Endodermal cell (in vitro differentiated cells): Measurements from ENCODE around the gene UPF1. TPM values are rescaled to one million over a fixed set of nuclear protein-coding genes. Genes with fewer than 3 reads are reported as not detected.

ENCODE experiments used
- DNase-seq: peaks from one replicate; pipeline ENCODE4 v3.0.0-alpha.2; 2017
- H3K27ac ChIP-seq: 2 replicates; pipeline ENCODE4 v1.5.1; 2013; ENCODE audit warnings: mild to moderate bottlenecking, low read depth, low read length, moderate library complexity
- H3K27me3 ChIP-seq: 2 replicates; pipeline ENCODE4 v1.6.1; 2013; ENCODE audit warnings: mild to moderate bottlenecking, low read length, moderate library complexity; ENCODE audit not compliant: insufficient read depth, control insufficient read depth, poor library complexity, severe bottlenecking
- H3K36me3 ChIP-seq: 2 replicates; pipeline ENCODE4 v1.7.0; 2013; ENCODE audit warnings: mild to moderate bottlenecking, low read length, moderate library complexity; ENCODE audit not compliant: control insufficient read depth, insufficient read depth
- H3K4me1 ChIP-seq: one replicate; pipeline ENCODE4 v1.7.0; 2013; ENCODE audit warnings: low read length; ENCODE audit not compliant: control insufficient read depth, insufficient read depth
- H3K4me3 ChIP-seq: 2 replicates; pipeline ENCODE4 v1.5.1; 2013; ENCODE audit warnings: mild to moderate bottlenecking, low read length, moderate library complexity
- H3K9ac ChIP-seq: 2 replicates; pipeline ENCODE4 v1.6.1; 2013; ENCODE audit warnings: mild to moderate bottlenecking, low read length, moderate library complexity; ENCODE audit not compliant: poor library complexity, severe bottlenecking; ENCODE audit errors: extremely low read depth
- H3K9me3 ChIP-seq: 2 replicates; pipeline ENCODE4 v1.6.1; 2013; ENCODE audit warnings: mild to moderate bottlenecking, low read length, moderate library complexity; ENCODE audit not compliant: control insufficient read depth
- H3K27ac Mint-ChIP-seq: 2 replicates; pipeline ENCODE4 v1.8.0; 2020; ENCODE audit warnings: mixed read lengths
- H3K27me3 Mint-ChIP-seq: 2 replicates; pipeline ENCODE4 v1.8.0; 2021; ENCODE audit warnings: mild to moderate bottlenecking, mixed read lengths; ENCODE audit not compliant: insufficient read depth
- H3K36me3 Mint-ChIP-seq: 2 replicates; pipeline ENCODE4 v1.8.0; 2020; ENCODE audit warnings: low read depth, mixed read lengths
- H3K4me1 Mint-ChIP-seq: 2 replicates; pipeline ENCODE4 v1.8.0; 2020; ENCODE audit warnings: mixed read lengths
- H3K4me3 Mint-ChIP-seq: 2 replicates; pipeline ENCODE4 v1.8.0; 2020; ENCODE audit warnings: mild to moderate bottlenecking, moderate library complexity, mixed read lengths
- H3K9me3 Mint-ChIP-seq: 2 replicates; pipeline ENCODE4 v1.8.0; 2020; ENCODE audit warnings: mild to moderate bottlenecking, mixed read lengths
- CTCF ChIP-seq: fragments of 200-600 bp; sonication (generic); conservative IDR thresholded peaks from 2 replicates; pipeline ENCODE4 v1.5.0; 2021; ENCODE audit warnings: antibody characterized with exemption, mild to moderate bottlenecking
- WGBS, 2 experiments: methylation state at CpG; one replicate each; pipeline versions ENCODE4 v1.1.5 to v1.1.7; 2013; ENCODE audit warnings: missing lambda C conversion rate in 2 of 2, mixed read lengths in 1 of 2; ENCODE audit not compliant: insufficient coverage in 1 of 2, insufficient read length in 1 of 2; 5-methylcytosine and 5-hydroxymethylcytosine counted together
- total RNA-seq, 2 donors: library from RNA; stranded (reverse); fragmentation: NEBNext Ultra II Directional in 1 of 2; extraction: Animal tissue kit (Norgen Biotek cat#: 25700) in 1 of 2; gene quantifications; 2 replicates in 1 of 2; 3 replicates in 1 of 2; pipeline ENCODE4 v1.2.1, GENCODE V29; 2021

The UPF1 gene
- total RNA-seq, 2 donors from 2014 or later = 82.1 to 87.3 TPM

- H3K27me3 Mint-ChIP-seq = no peaks in the 10 kb centered on the region
- Histone ChIP-seq H3K27me3 (no peaks in the 10 kb centered on the region), H3K4me1 (no peaks in the 10 kb centered on the region), H3K4me3 (no peak overlapping the region), H3K27ac (no peak overlapping the region), H3K9ac (no peak overlapping the region), H3K9me3 (no peaks in the 10 kb centered on the region), H3K36me3 (peaks cover 91% of the 10 kb centered on the region)
- no peak overlapping the region for H3K27ac Mint-ChIP-seq
- no peak for TF ChIP-seq CTCF
- WGBS, 2 experiments = 94 to 97% methylated on average over 9 to 13 of the region's 13 CpGs
- H3K4me3 Mint-ChIP-seq = no peak overlapping the region
- H3K36me3 Mint-ChIP-seq = peaks cover 78% of the 10 kb centered on the region
- no peaks in the 10 kb centered on the region for H3K9me3 Mint-ChIP-seq
- no peak for DNase-seq
- no peaks in the 10 kb centered on the region for H3K4me1 Mint-ChIP-seq
These were observed 25.5 kb downstream of the UPF1 start for GRCh38 chr19:18857223-18857622.

GRCh38 chr19:18858906-18859646 is 27.3 kb downstream of the UPF1 start:
- TF ChIP-seq CTCF = no peak
- no peaks in the 10 kb centered on the region for H3K9me3 ChIP-seq
- Mint-ChIP-seq H3K27me3 (no peaks in the 10 kb centered on the region), H3K36me3 (peaks cover 74% of the 10 kb centered on the region), H3K27ac (no peak overlapping the region), H3K4me1 (no peaks in the 10 kb centered on the region), H3K9me3 (no peaks in the 10 kb centered on the region), H3K4me3 (no peak overlapping the region)
- H3K27me3 ChIP-seq = no peaks in the 10 kb centered on the region
- H3K4me3 ChIP-seq = no peak overlapping the region
- WGBS, 2 experiments = 95 to 97% methylated on average over 17 to 21 of the region's 21 CpGs
- DNase-seq = no peak
- H3K36me3 ChIP-seq = peaks cover 92% of the 10 kb centered on the region
- H3K27ac ChIP-seq = no peak overlapping the region
- no peaks in the 10 kb centered on the region for H3K4me1 ChIP-seq
- H3K9ac ChIP-seq = no peak overlapping the region

GRCh38 chr19:18859676-18860301 is 28.0 kb downstream of the UPF1 start:
- H3K9me3 ChIP-seq = no peaks in the 10 kb centered on the region
- no peaks in the 10 kb centered on the region for H3K9me3 Mint-ChIP-seq
- peaks cover 90% of the 10 kb centered on the region for H3K36me3 ChIP-seq
- no peak for TF ChIP-seq CTCF
- no peaks in the 10 kb centered on the region for H3K4me1 Mint-ChIP-seq
- no peak overlapping the region for H3K4me3 Mint-ChIP-seq
- H3K36me3 Mint-ChIP-seq = peaks cover 73% of the 10 kb centered on the region
- H3K9ac ChIP-seq = no peak overlapping the region
- DNase-seq = no peak
- no peaks in the 10 kb centered on the region for H3K27me3 ChIP-seq
- H3K27me3 Mint-ChIP-seq = no peaks in the 10 kb centered on the region
- H3K27ac Mint-ChIP-seq = no peak overlapping the region
- 95 to 99% methylated on average over 10 to 12 of the region's 12 CpGs for WGBS, 2 experiments
- H3K4me3 ChIP-seq = no peak overlapping the region
- H3K4me1 ChIP-seq = no peaks in the 10 kb centered on the region
- H3K27ac ChIP-seq = no peak overlapping the region
